Activated CD4-positive, CD25-positive, alpha-beta regulatory T cell treated with anti-CD3 and anti-CD28 coated beads, Interleukin-2, amount 50 U/mL, for 16 hours (primary cell): ENCODE data around the gene BTBD16.

Experiments
- DNase-seq: peaks from one replicate; pipeline ENCODE4 v3.0.0-alpha.2; 2020; ENCODE audit warnings: low read depth, low spot score

BTBD16 gene

GRCh38 chr10:122271076-122271475, at the start of gene BTBD16:
TSS of gene BTBD16 (plus strand) at chr10:122271296. CDS start at chr10:122275082, 3,786 bp downstream.
- DNase-seq, result no peak

GRCh38 chr10:122221958-122222357, 49.1 kb upstream of the BTBD16 start:
- DNase-seq, result no peak

GRCh38 chr10:122222638-122223037, 48.5 kb upstream of the BTBD16 start:
- DNase-seq, result no peak

GRCh38 chr10:122224159-122224558, 46.9 kb upstream of the BTBD16 start:
- DNase-seq, result no peak

GRCh38 chr10:122225330-122225729, 45.8 kb upstream of the BTBD16 start:
- DNase-seq, result no peak

GRCh38 chr10:122227754-122228153, 43.3 kb upstream of the BTBD16 start:
- no peak for DNase-seq

- DNase-seq, result no peak
Observed at GRCh38 chr10:122229666-122230065, 41.4 kb upstream of the BTBD16 start.

GRCh38 chr10:122230222-122230621, 40.9 kb upstream of the BTBD16 start:
- DNase-seq, result no peak

GRCh38 chr10:122232769-122233168, 38.3 kb upstream of the BTBD16 start:
- DNase-seq, result no peak

- DNase-seq, result no peak
Observed at GRCh38 chr10:122233857-122234348, 37.2 kb upstream of the BTBD16 start.

GRCh38 chr10:122234416-122234815, 36.7 kb upstream of the BTBD16 start:
- no peak for DNase-seq

GRCh38 chr10:122236690-122237306, 34.3 kb upstream of the BTBD16 start:
- no peak for DNase-seq

GRCh38 chr10:122237331-122237990, 33.6 kb upstream of the BTBD16 start:
- DNase-seq, result no peak

- DNase-seq, result no peak
Observed at GRCh38 chr10:122239578-122240257, 31.4 kb upstream of the BTBD16 start.

GRCh38 chr10:122240401-122240800, 30.7 kb upstream of the BTBD16 start:
- no peak for DNase-seq

GRCh38 chr10:122241836-122242235, 29.3 kb upstream of the BTBD16 start:
- no peak for DNase-seq

- no peak for DNase-seq
Observed at GRCh38 chr10:122243550-122243949, 27.5 kb upstream of the BTBD16 start.

GRCh38 chr10:122244001-122244975, 26.8 kb upstream of the BTBD16 start:
- DNase-seq, result no peak

- DNase-seq, result no peak
Observed at GRCh38 chr10:122245136-122245535, 26.0 kb upstream of the BTBD16 start.

- DNase-seq, result no peak
Observed at GRCh38 chr10:122245897-122246296, 25.2 kb upstream of the BTBD16 start.

- DNase-seq, result no peak
Observed at GRCh38 chr10:122246830-122247520, 24.1 kb upstream of the BTBD16 start.
